Activated CD4-positive, alpha-beta T cell treated with anti-CD3 and anti-CD28 coated beads, Interleukin-2, Interleukin-4, amounts not matched to agents 100 ng/mL and 50 ng/mL, durations not matched to agents 16 hours and 8 hours (primary cell): Measurements from ENCODE around the gene TESMIN.

Experiments used
- DNase-seq: peaks from one replicate; pipeline ENCODE4 v3.0.0-alpha.2; 2020; ENCODE audit warnings: low spot score

Gene TESMIN

GRCh38 chr11:68659158-68659921, 92.0 kb downstream of the TESMIN start:
- DNase-seq, result no peak

- no peak for DNase-seq
Observed at GRCh38 chr11:68658661-68659060, 92.7 kb downstream of the TESMIN start.

DNA sequence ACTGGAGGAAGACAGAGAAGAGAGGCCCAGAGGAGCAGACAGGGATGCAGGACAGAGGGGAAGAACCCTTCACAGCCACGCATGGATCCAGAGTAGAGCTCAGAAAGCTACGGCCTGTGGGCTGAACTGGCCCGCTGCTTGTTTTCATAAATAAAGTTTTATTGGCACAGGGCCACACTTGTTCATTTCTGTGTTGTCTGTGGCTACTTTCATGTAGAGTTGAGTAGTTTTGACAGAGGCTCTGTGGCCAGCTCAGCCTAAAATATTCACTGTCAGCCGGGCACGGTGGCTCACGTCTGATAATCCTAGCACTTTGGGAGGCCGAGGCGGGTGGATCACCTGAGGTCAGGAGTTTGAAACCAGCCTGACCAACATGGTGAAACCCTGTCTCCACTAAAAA, 93.2 kb downstream of the TESMIN start:
- no peak for DNase-seq
